GM12874 (cell line): ENCODE measurements around the gene TPM1.
A peak's percentile ranks its signal among the peaks of the same experiment; 100 is the strongest.

Experiments
- TF ChIP-seq, protein P1 (sequence below): IDR thresholded peaks from 2 replicates; pipeline ENCODE4 v1.5.1; 2011; ENCODE audit warnings: low read depth, mild to moderate bottlenecking, control low read depth, low read length, moderate library complexity; ENCODE audit not compliant: insufficient read depth

The TPM1 gene

DNA sequence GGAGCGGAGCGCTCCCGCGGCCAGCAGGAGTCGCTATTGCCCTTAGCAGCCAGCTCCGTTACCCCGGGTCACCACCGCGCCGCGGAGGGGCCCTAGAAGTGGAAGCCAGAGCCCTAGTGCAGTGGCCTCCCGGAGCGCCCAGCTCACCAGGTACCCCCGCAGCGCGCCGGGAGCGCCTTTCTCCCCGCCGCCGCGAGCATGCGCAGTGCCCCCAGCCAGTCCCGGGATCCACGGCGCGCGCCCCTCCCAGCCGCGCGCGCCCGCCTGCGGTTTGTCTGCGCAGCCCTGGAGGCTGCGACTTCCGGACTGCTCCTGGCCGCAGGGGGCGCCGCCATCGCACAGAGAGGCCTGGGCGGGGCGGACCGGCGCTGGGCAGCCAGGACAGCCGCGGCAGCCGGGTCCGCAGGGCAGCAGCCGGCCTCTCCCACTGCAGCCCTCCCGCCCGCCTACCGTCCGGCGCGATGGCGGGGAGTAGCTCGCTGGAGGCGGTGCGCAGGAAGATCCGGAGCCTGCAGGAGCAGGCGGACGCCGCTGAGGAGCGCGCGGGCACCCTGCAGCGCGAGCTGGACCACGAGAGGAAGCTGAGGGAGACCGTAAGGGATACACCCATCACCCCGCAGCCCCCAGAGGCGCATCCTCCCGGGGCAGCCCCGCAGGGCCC is 5.7 kb downstream of the TPM1 start:
- TF ChIP-seq, protein P1, sequence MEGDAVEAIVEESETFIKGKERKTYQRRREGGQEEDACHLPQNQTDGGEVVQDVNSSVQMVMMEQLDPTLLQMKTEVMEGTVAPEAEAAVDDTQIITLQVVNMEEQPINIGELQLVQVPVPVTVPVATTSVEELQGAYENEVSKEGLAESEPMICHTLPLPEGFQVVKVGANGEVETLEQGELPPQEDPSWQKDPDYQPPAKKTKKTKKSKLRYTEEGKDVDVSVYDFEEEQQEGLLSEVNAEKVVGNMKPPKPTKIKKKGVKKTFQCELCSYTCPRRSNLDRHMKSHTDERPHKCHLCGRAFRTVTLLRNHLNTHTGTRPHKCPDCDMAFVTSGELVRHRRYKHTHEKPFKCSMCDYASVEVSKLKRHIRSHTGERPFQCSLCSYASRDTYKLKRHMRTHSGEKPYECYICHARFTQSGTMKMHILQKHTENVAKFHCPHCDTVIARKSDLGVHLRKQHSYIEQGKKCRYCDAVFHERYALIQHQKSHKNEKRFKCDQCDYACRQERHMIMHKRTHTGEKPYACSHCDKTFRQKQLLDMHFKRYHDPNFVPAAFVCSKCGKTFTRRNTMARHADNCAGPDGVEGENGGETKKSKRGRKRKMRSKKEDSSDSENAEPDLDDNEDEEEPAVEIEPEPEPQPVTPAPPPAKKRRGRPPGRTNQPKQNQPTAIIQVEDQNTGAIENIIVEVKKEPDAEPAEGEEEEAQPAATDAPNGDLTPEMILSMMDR, result peak; percentile 98

DNA sequence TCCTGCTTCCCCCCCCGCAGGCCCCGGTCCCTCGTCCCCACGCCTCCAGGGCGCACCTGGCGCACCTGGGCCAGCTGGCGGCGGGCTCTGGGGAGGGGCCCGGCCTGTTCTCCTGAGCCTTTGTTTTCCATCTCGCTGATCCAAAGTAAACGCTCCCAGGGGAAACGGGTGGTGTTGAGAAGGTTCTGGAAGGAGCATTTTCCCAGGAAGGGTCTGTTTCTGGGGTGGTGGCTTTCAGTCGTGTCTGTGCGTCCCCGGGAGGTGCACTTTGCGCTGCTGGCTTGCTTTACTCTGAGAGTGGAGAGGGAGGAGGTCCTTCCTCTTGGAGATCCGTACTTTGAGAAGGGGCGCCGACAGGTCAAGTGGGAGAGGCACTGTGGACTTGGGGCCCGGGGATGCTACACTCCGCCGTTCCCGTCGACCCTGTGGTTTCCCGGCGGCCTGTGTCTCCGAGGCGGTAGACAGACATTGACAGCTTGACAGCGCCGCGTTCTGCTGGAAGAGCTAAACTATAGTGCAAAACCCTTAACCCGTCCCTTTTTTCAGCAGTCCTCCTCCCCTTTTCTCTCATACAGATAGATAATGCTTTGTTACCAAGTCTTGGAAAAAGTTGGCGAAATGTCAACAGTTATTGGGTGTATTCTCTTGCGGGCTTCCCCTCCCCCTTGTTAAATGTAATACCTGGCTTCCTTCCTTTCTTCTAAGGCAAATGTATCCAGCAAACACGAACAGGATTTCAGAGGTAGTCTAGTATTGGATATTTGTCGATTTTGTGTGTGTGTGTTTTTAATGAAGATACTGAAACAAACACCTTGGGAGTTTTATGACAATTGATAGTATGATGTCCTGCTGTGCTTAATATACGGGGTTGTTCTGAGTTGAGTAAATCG is 6.5 kb downstream of the TPM1 start:
- TF ChIP-seq, protein P1, result no peak

DNA sequence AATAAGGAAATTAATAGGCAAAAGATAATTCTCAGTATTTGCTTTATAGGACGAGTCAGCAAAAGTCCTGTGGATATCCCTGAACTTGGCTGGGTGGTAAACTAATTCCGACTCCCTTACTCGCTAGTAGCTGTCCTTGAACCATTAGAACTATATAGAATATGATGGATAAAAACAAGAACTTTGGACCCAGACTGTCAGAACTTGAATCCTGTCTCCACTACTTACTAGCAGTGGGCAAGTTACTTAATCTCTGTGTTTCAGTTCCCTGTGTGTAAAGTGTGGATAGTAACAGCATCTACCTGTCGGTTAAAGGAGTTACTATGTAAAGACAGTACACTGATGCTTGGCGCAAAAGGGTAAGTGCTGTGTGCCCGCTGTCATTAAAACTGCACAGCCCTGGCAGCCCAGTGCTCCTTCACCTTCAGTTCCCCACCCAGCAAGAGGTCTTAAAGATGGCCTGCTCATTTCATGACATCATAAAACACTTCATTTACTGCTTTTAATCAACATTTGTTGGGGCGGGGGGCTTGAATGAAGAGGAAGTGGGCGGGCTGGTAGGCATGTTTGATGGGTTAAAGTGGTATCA is 7.3 kb downstream of the TPM1 start:
- TF ChIP-seq, protein P1, result no peak

GRCh38 chr15:63050731-63051155 is 8.2 kb downstream of the TPM1 start:
- TF ChIP-seq, protein P1, result no peak

GRCh38 chr15:63051156-63052066 is 8.9 kb downstream of the TPM1 start:
- TF ChIP-seq, protein P1, result no peak

DNA sequence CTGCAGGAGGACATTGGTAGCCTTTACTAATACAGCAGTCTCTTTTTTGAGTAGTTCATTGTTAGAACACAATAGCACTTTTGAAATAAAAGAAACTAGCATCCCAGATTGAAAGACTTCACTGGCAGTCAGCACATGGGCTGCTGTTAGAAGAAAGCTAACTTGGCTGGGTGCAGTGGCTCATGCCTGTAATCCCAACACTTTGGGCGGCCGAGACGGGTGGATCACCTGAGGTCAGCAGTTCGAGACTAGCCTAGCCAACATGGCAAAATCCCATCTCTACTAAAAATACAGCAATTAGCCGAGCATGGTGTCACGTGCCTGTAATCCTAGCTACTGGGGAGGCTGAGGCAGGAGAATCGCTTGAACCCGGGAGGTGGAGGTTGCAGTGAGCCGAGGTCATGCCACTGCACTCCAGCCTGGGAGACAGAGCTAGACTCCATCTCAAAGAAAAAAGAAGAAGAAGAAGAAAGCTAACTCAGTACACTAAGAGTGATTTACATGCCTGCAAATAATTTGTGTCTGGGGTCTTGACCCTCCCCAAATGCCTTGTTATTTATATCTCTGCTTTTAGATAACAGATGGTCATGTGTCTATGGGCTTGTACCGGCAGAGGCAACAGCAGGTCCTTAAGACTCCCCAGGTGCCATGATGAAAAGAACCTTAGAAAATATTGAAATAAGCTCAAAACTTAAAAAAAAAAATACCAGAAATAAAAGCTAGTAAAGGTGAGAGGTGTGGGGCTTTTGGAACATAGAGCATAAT is 9.7 kb downstream of the TPM1 start:
- TF ChIP-seq, protein P1, result no peak
